Ascending aorta (tissue), 2 donors: ENCODE measurements around the gene METAP1D. TPM values are rescaled to one million over a fixed set of nuclear protein-coding genes. Genes with fewer than 3 reads are reported as not detected.

Experiments used
- DNase-seq, 2 donors: peaks; one replicate each; pipeline ENCODE4 v3.0.0-alpha.2; 2019; ENCODE audit warnings: low spot score in 2 of 2
- H3K27ac ChIP-seq, 2 donors: fragments of 200-600 bp; sonication (generic); one replicate each; pipeline ENCODE4 v1.5.1; 2016 to 2017; ENCODE audit warnings: mild to moderate bottlenecking in 1 of 2
- H3K27me3 ChIP-seq: fragments of 200-600 bp; sonication (generic); one replicate; pipeline ENCODE4 v1.5.1; 2017
- H3K36me3 ChIP-seq, 2 donors: fragments of 200-600 bp; sonication (generic); one replicate each; pipeline ENCODE4 v1.5.1; 2016
- H3K4me1 ChIP-seq, 2 donors: fragments of 200-600 bp; sonication (generic); one replicate each; pipeline ENCODE4 v1.5.1; 2016 to 2017; ENCODE audit warnings: mild to moderate bottlenecking in 1 of 2
- H3K4me3 ChIP-seq, 2 donors: fragments of 200-600 bp; sonication (generic); one replicate each; pipeline ENCODE4 v1.5.1; 2016 to 2017; ENCODE audit warnings: mild to moderate bottlenecking in 1 of 2
- H3K9me3 ChIP-seq, 2 donors: fragments of 200-600 bp; sonication (generic); one replicate each; pipeline ENCODE4 v1.5.1; 2016
- CTCF ChIP-seq, 3 experiments: fragments of 200-600 bp in 2 of 3; fragments of 450-650 bp in 1 of 3; sonication (generic) in 2 of 3; IDR thresholded peaks; one replicate each; pipeline ENCODE4 v1.5.1; 2016 to 2019; ENCODE audit warnings: antibody characterized with exemption in 3 of 3, mild to moderate bottlenecking in 1 of 3, moderate library complexity in 1 of 3
- intact Hi-C: fragments of 100-400 bp; cut with DNase I; formaldehyde crosslinking; loops from one replicate; pipeline ENCODE4 v1.15.1; 2023
- total RNA-seq: library from RNA; depleted of rRNA; stranded (reverse); fragments of >200 nt; gene quantifications from one replicate; pipeline ENCODE4 v1.1.0, GENCODE V29; 2016

The METAP1D gene
- total RNA-seq, 1 donor from 2014 or later, result not detected

GRCh38 chr2:172049567-172050120 is 49.9 kb downstream of the METAP1D start:
- Histone ChIP-seq H3K27ac (no peak overlapping the region), H3K27me3 (no peaks in the 10 kb centered on the region), H3K36me3 (no peaks in the 10 kb centered on the region), H3K4me3 (no peak overlapping the region), H3K9me3 (no peaks in the 10 kb centered on the region), H3K4me1 (no peaks in the 10 kb centered on the region)
- intact Hi-C loops, result no loop called here
- no peak for DNase-seq
- TF ChIP-seq CTCF (IDR thresholded peaks at IDR 0.05), result no peak

GRCh38 chr2:172050479-172051125 is 50.8 kb downstream of the METAP1D start:
- intact Hi-C loops, result no loop called here
- TF ChIP-seq CTCF (IDR thresholded peaks at IDR 0.05), result no peak
- H3K27ac ChIP-seq, result no peak overlapping the region

GRCh38 chr2:172052000-172052983 is 52.5 kb downstream of the METAP1D start:
- Histone ChIP-seq H3K9me3 (no peaks in the 10 kb centered on the region), H3K27ac (no peak overlapping the region), H3K4me3 (no peak overlapping the region), H3K4me1 (no peaks in the 10 kb centered on the region), H3K27me3 (no peaks in the 10 kb centered on the region), H3K36me3 (no peaks in the 10 kb centered on the region)
- DNase-seq, result no peak
- intact Hi-C loops, result no loop called here
- no peak for TF ChIP-seq CTCF (IDR thresholded peaks at IDR 0.05)

More at GRCh38 chr2:172050479-172051125, 50.8 kb downstream of the METAP1D start:
- H3K9me3 ChIP-seq, result no peaks in the 10 kb centered on the region
- H3K4me3 ChIP-seq, result no peak overlapping the region
- H3K4me1 ChIP-seq, result no peaks in the 10 kb centered on the region
- H3K27me3 ChIP-seq, result no peaks in the 10 kb centered on the region
- no peaks in the 10 kb centered on the region for H3K36me3 ChIP-seq
- no peak for DNase-seq

GRCh38 chr2:172053486-172053885 is 53.7 kb downstream of the METAP1D start:
- Histone ChIP-seq H3K4me1 (no peaks in the 10 kb centered on the region), H3K4me3 (no peak overlapping the region), H3K9me3 (no peaks in the 10 kb centered on the region), H3K27me3 (no peaks in the 10 kb centered on the region), H3K36me3 (no peaks in the 10 kb centered on the region), H3K27ac (no peak overlapping the region)
- no peak for TF ChIP-seq CTCF (IDR thresholded peaks at IDR 0.05)
- intact Hi-C loops, result no loop called here
- no peak for DNase-seq

GRCh38 chr2:172056293-172056692 is 56.5 kb downstream of the METAP1D start:
- no peak for DNase-seq
- intact Hi-C loops, result no loop called here
- H3K9me3 ChIP-seq, result no peaks in the 10 kb centered on the region
- no peaks in the 10 kb centered on the region for H3K4me1 ChIP-seq
- no peak for TF ChIP-seq CTCF (IDR thresholded peaks at IDR 0.05)
- H3K27ac ChIP-seq, result no peak overlapping the region
- H3K27me3 ChIP-seq, result no peaks in the 10 kb centered on the region
- no peaks in the 10 kb centered on the region for H3K36me3 ChIP-seq
- no peak overlapping the region for H3K4me3 ChIP-seq
